MM.1S (cell line): ENCODE measurements around the gene AUTS2.

Experiments
- CTCF ChIP-seq: fragments of 300-600 bp; sonication (generic); IDR thresholded peaks from 2 replicates; pipeline ENCODE4 v1.5.1; 2016; ENCODE audit warnings: antibody characterized with exemption, low read length, mixed read lengths
- EZH2 ChIP-seq: fragments of 300-600 bp; sonication (generic); optimal IDR thresholded peaks from 2 replicates; pipeline ENCODE3; 2017; ENCODE audit warnings: low read depth, mild to moderate bottlenecking, antibody characterized with exemption, low read length, mixed read lengths
- EZH2phosphoT487 ChIP-seq: fragments of 300-600 bp; sonication (generic); IDR thresholded peaks from 2 replicates; pipeline ENCODE4 v1.6.1; 2018; ENCODE audit warnings: antibody characterized with exemption, low read length

- TF ChIP-seq EZH2phosphoT487 (no peak), CTCF (no peak), EZH2 (no peak)
Measured at GRCh38 chr7:69668339-69668870, 70.1 kb downstream of the AUTS2 start.
